Lung (tissue), 12 donors: ENCODE data around the gene EIF4G1. TPM values are rescaled to one million over a fixed set of nuclear protein-coding genes. Genes with fewer than 3 reads are reported as not detected.

ENCODE experiments used
- ATAC-seq: fragments of 200-7000 bp; cut with Tn5 transposase; one replicate; pipeline ENCODE4 v1.9.1; 2020; ENCODE audit warnings: moderate number of reproducible peaks; ENCODE audit not compliant: insufficient read depth, low FRiP score
- DNase-seq, 3 donors: peaks; one replicate each; pipeline ENCODE4 v3.0.0-alpha.2; 2013 to 2017
- H3K27ac ChIP-seq, 2 donors: one replicate each; pipeline ENCODE4 v1.5.1; 2013; ENCODE audit warnings: mild to moderate bottlenecking in 2 of 2, moderate library complexity in 2 of 2, control low read depth in 1 of 2, inconsistent platforms in 1 of 2, low read depth in 1 of 2, low read length in 1 of 2
- H3K27me3 ChIP-seq, 3 donors: one replicate each; pipeline ENCODE4 v1.5.1; 2013; ENCODE audit warnings: low read length in 2 of 3; ENCODE audit not compliant: control insufficient read depth in 3 of 3, insufficient read depth in 3 of 3
- H3K36me3 ChIP-seq, 4 donors: one replicate each; pipeline ENCODE4 v1.5.1; 2013; ENCODE audit warnings: low read length in 4 of 4, mild to moderate bottlenecking in 1 of 4, moderate library complexity in 1 of 4; ENCODE audit not compliant: control insufficient read depth in 4 of 4, insufficient read depth in 4 of 4
- H3K4me1 ChIP-seq, 5 donors: one replicate each; pipeline ENCODE4 v1.5.1; 2013; ENCODE audit warnings: low read length in 5 of 5, mild to moderate bottlenecking in 2 of 5, moderate library complexity in 1 of 5; ENCODE audit not compliant: control insufficient read depth in 5 of 5, insufficient read depth in 5 of 5
- H3K4me3 ChIP-seq: one replicate; pipeline ENCODE4 v1.5.1; 2013; ENCODE audit warnings: mild to moderate bottlenecking, control low read depth, moderate library complexity
- H3K9ac ChIP-seq, 2 donors: one replicate each; pipeline ENCODE4 v1.5.1; 2013; ENCODE audit warnings: low read length in 2 of 2, control low read depth in 1 of 2; ENCODE audit not compliant: insufficient read depth in 1 of 2
- H3K9me3 ChIP-seq, 4 donors: one replicate each; pipeline ENCODE4 v1.5.1; 2013; ENCODE audit warnings: low read length in 3 of 4, mild to moderate bottlenecking in 1 of 4, moderate library complexity in 1 of 4; ENCODE audit not compliant: control insufficient read depth in 4 of 4, insufficient read depth in 3 of 4
- WGBS, 2 donors: extraction: QIAGEN DNeasy Blood & Tissue Kit; methylation state at CpG; one replicate each; pipeline ENCODE4 v1.1.7; 2013; 5-methylcytosine and 5-hydroxymethylcytosine counted together
- polyA plus RNA-seq, 2 donors: library from polyadenylated mRNA; stranded (reverse); fragments of 200-250 nt; gene quantifications; one replicate each; pipeline ENCODE4 v1.2.1, GENCODE V29; 2013
- total RNA-seq, 2 donors: library from RNA; depleted of rRNA in 1 of 2; stranded (reverse); fragments of >200 nt in 1 of 2; gene quantifications; one replicate each; pipeline ENCODE4 v1.2.1, GENCODE V29; 2014 to 2021
- TF ChIP-seq, protein P1 (sequence below): IDR thresholded peaks from 2 replicates; pipeline ENCODE4 v1.5.1; 2012; ENCODE audit warnings: mild to moderate bottlenecking; ENCODE audit errors: control extremely low read depth, extremely low read depth
- donor health status: control.
- donor health status: control.
- donor health status: Bipolar disorder and iron deficiency.
- donor health status: healthy.
- donor health status: DM: yes; HTN: yes; CAD: no.

EIF4G1 gene
- total and polyA plus RNA-seq, 4 donors = 201 to 419 (median 226) TPM

- peaks cover 0 to 3% (median 0%) of the 10 kb centered on the region in 5 donors for H3K4me1 ChIP-seq
- H3K36me3 ChIP-seq = no peaks in the 10 kb centered on the region
- no peak for DNase-seq
These were observed 30.7 kb upstream of the EIF4G1 start for GRCh38 chr3:184283681-184284080.

DNA sequence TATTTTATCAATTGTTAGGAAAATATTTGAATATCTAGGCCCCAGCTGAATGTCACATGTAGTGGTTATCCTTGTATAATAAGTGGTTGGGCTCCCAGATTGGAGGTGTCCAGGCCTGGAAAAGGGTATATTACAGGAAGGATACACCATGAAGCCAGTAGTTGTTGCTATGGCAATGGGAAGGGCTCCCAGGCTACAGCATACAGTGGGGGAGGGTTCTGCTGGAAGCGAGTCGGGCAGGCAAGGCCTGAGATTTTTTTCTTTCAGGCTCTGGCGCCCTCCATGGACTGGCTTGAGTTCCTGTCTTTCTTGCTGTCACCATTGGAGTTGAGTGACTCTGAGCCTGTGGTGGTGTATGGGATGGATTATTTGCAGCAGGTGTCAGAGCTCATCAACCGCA lies 29.7 kb upstream of the EIF4G1 start:
- Histone ChIP-seq H3K4me1 (peaks cover 0 to 3% (median 0%) of the 10 kb centered on the region in 5 donors), H3K9ac (no peak overlapping the region), H3K4me3 (no peak overlapping the region), H3K9me3 (no peaks in the 10 kb centered on the region), H3K27ac (no peak overlapping the region), H3K27me3 (peaks cover 0 to 5% (median 0%) of the 10 kb centered on the region in 3 donors), H3K36me3 (no peaks in the 10 kb centered on the region)
- DNase-seq = peak; percentile 76 to 81 (median 77)
- ATAC-seq = peak; percentile 48
- TF ChIP-seq, protein P1, sequence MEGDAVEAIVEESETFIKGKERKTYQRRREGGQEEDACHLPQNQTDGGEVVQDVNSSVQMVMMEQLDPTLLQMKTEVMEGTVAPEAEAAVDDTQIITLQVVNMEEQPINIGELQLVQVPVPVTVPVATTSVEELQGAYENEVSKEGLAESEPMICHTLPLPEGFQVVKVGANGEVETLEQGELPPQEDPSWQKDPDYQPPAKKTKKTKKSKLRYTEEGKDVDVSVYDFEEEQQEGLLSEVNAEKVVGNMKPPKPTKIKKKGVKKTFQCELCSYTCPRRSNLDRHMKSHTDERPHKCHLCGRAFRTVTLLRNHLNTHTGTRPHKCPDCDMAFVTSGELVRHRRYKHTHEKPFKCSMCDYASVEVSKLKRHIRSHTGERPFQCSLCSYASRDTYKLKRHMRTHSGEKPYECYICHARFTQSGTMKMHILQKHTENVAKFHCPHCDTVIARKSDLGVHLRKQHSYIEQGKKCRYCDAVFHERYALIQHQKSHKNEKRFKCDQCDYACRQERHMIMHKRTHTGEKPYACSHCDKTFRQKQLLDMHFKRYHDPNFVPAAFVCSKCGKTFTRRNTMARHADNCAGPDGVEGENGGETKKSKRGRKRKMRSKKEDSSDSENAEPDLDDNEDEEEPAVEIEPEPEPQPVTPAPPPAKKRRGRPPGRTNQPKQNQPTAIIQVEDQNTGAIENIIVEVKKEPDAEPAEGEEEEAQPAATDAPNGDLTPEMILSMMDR = no peak
- 31 to 33% methylated on average over 4 of the region's 4 CpGs for WGBS, 2 donors

More at GRCh38 chr3:184283681-184284080, 30.7 kb upstream of the EIF4G1 start:
- no peak overlapping the region for H3K4me3 ChIP-seq
- H3K27me3 ChIP-seq = peaks cover 0 to 5% (median 5%) of the 10 kb centered on the region in 3 donors
- ATAC-seq = no peak
- H3K9me3 ChIP-seq = no peaks in the 10 kb centered on the region
- H3K9ac ChIP-seq = no peak overlapping the region
- WGBS, 2 donors = 94 to 97% methylated on average over 8 of the region's 8 CpGs
- H3K27ac ChIP-seq = no peak overlapping the region
- TF ChIP-seq, protein P1 = no peak

GRCh38 chr3:184289426-184289938 lies 24.9 kb upstream of the EIF4G1 start:
- peaks cover 0 to 3% (median 0%) of the 10 kb centered on the region in 5 donors for H3K4me1 ChIP-seq
- 11 to 16% methylated on average over 10 of the region's 10 CpGs for WGBS, 2 donors
- no peaks in the 10 kb centered on the region for H3K27me3 ChIP-seq
- ATAC-seq (peak; percentile 35), DNase-seq (peak; percentile 12 to 37 (median 32))
- no peaks in the 10 kb centered on the region for H3K9me3 ChIP-seq
- TF ChIP-seq, protein P1 = no peak
- H3K9ac ChIP-seq = no peak overlapping the region
- no peak overlapping the region for H3K27ac ChIP-seq
- no peak overlapping the region for H3K4me3 ChIP-seq
- H3K36me3 ChIP-seq = no peaks in the 10 kb centered on the region

- no peak overlapping the region for H3K9ac ChIP-seq
- no peak overlapping the region for H3K4me3 ChIP-seq
- 87 to 94% methylated on average over 10 of the region's 10 CpGs for WGBS, 2 donors
- no peak overlapping the region for H3K27ac ChIP-seq
- peaks cover 0 to 4% (median 0%) of the 10 kb centered on the region in 3 donors for H3K27me3 ChIP-seq
- TF ChIP-seq, protein P1 = no peak
- H3K9me3 ChIP-seq = no peaks in the 10 kb centered on the region
- H3K36me3 ChIP-seq = no peaks in the 10 kb centered on the region
- ATAC-seq (no peak), DNase-seq (no peak)
- H3K4me1 ChIP-seq = no peaks in the 10 kb centered on the region
These were observed 24.1 kb upstream of the EIF4G1 start for GRCh38 chr3:184290331-184290730.
